T-cell (primary cell): ENCODE measurements around the gene CCBE1. TPM values are rescaled to one million over a fixed set of nuclear protein-coding genes. Genes with fewer than 3 reads are reported as not detected.

Experiments used
- ATAC-seq, 4 experiments: fragments of 200-7000 bp in 3 of 4; fragments of 150-1000 bp in 1 of 4; cut with Tn5 transposase; replicated peaks in 1 of 4; 1 replicate in 3 of 4; 2 replicates in 1 of 4; pipeline ENCODE4 v1.10.0; 2021; ENCODE audit warnings: moderate library complexity in 3 of 4, mild to moderate bottlenecking in 2 of 4, moderate number of reproducible peaks in 1 of 4
- CTCF ChIA-PET, 2 donors: fragments of 300-600 bp; sonication (Branson Sonifier 250); formaldehyde crosslinking; loops; one replicate each; lab custom pipeline; 2022; ENCODE audit warnings: antibody characterized with exemption in 2 of 2; lab: Charles Lee
- POLR2A ChIA-PET, 2 donors: fragments of 300-600 bp; sonication (Branson Sonifier 250); formaldehyde crosslinking; loops; one replicate each; lab custom pipeline; 2022; ENCODE audit warnings: antibody characterized with exemption in 2 of 2; lab: Charles Lee
- DNase-seq, 35 experiments: peaks; one replicate each; pipeline versions ENCODE4 v3.0.0 to v3.0.0-alpha.2; 2013 to 2023
- H3K27ac ChIP-seq: one replicate; pipeline ENCODE4 v1.5.1; 2013; ENCODE audit warnings: low read length
- H3K27me3 ChIP-seq, 2 experiments: replicated peaks in 1 of 2; 1 replicate in 1 of 2; 2 replicates in 1 of 2; pipeline versions ENCODE4 v1.6.1 to v1.7.0; 2013; ENCODE audit warnings: low read length in 1 of 2, mixed read lengths in 1 of 2; ENCODE audit not compliant: control insufficient read depth in 2 of 2, insufficient read depth in 2 of 2; ENCODE audit errors: extremely low read depth in 1 of 2
- H3K36me3 ChIP-seq, 2 donors: 1 replicate in 1 of 2; 2 replicates in 1 of 2; pipeline versions ENCODE4 v1.6.1 to v1.7.0; 2013; ENCODE audit warnings: low read length in 1 of 2; ENCODE audit not compliant: control insufficient read depth in 2 of 2, insufficient read depth in 1 of 2; ENCODE audit errors: extremely low read depth in 1 of 2
- H3K4me1 ChIP-seq, 2 experiments: 1 replicate in 1 of 2; 2 replicates in 1 of 2; pipeline versions ENCODE4 v1.6.1 to v1.7.0; 2013; ENCODE audit warnings: low read length in 2 of 2, mixed read lengths in 1 of 2; ENCODE audit not compliant: insufficient read depth in 2 of 2, control insufficient read depth in 1 of 2; ENCODE audit errors: extremely low read depth in 1 of 2
- H3K4me3 ChIP-seq, 2 donors: 1 replicate in 1 of 2; 2 replicates in 1 of 2; pipeline versions ENCODE4 v1.5.1 to v1.7.0; 2013; ENCODE audit warnings: mild to moderate bottlenecking in 2 of 2, low read length in 1 of 2, moderate library complexity in 1 of 2; ENCODE audit not compliant: control insufficient read depth in 1 of 2; ENCODE audit errors: extremely low read depth in 1 of 2
- H3K9me3 ChIP-seq: 2 replicates; pipeline ENCODE4 v1.7.0; 2013
- H3K27ac Mint-ChIP-seq, 2 donors: one replicate each; pipeline ENCODE4 v1.8.0; 2020 to 2021; ENCODE audit warnings: mild to moderate bottlenecking in 2 of 2, mixed read lengths in 2 of 2
- H3K27me3 Mint-ChIP-seq, 2 donors: one replicate each; pipeline ENCODE4 v1.8.0; 2021 to 2022; ENCODE audit warnings: mixed read lengths in 2 of 2
- H3K36me3 Mint-ChIP-seq: one replicate; pipeline ENCODE4 v1.8.0; 2021; ENCODE audit warnings: mixed read lengths
- H3K4me1 Mint-ChIP-seq, 3 donors: one replicate each; pipeline ENCODE4 v1.8.0; 2020 to 2022; ENCODE audit warnings: mixed read lengths in 3 of 3, mild to moderate bottlenecking in 1 of 3
- H3K4me3 Mint-ChIP-seq, 3 donors: one replicate each; pipeline ENCODE4 v1.8.0; 2020 to 2022; ENCODE audit warnings: mild to moderate bottlenecking in 3 of 3, mixed read lengths in 3 of 3, moderate library complexity in 3 of 3
- H3K9me3 Mint-ChIP-seq, 3 donors: one replicate each; pipeline ENCODE4 v1.8.0; 2020 to 2022; ENCODE audit warnings: mixed read lengths in 3 of 3
- WGBS: methylation state at CpG from one replicate; pipeline ENCODE4 v1.1.5; 2013; ENCODE audit warnings: missing lambda C conversion rate; ENCODE audit not compliant: insufficient coverage; 5-methylcytosine and 5-hydroxymethylcytosine counted together
- total RNA-seq, 35 experiments: library from RNA in 6 of 35; stranded (reverse) in 6 of 35; fragments of 120-200 nt in 1 of 35; gene quantifications; one replicate each; pipeline versions ENCODE4 v1.2.1 to v1.2.4 and lab custom pipeline; 2013 to 2026

CCBE1 gene
- total RNA-seq, 5 donors from 2014 or later (not counting 1 experiment from before 2014, with no cell fraction given): 0.07 to 0.32 (median 0.29) TPM; not detected in 2

DNA sequence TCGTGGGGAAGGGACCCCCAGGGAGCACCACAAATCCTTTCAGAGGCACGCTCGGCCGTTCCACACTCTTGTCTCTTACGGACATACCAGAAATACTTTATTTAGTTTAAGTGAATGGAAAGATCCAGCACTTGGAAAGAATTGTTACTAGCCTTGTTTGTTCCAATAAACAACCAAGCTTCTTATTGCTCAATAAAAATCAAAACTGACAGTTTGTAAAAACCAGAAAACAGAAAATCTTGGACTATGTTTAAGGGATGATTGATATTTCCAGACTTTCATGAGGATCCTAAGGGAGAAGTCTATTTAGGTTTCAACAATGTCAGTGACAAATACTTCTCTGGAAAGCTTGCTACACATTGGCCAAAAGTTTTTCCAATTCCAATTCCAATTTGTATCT lies 31.6 kb upstream of the CCBE1 start:
- no CpG with 5 or more reads among the region's 5 CpGs for WGBS
- ChIA-PET POLR2A (no interaction called here), CTCF (no interaction called here)
- Mint-ChIP-seq H3K4me1 (no peaks in the 10 kb centered on the region), H3K4me3 (no peak overlapping the region), H3K36me3 (no peaks in the 10 kb centered on the region), H3K9me3 (no peaks in the 10 kb centered on the region), H3K27ac (no peak overlapping the region), H3K27me3 (peaks cover 3 to 9% of the 10 kb centered on the region in 2 donors)
- no peak overlapping the region for H3K27ac ChIP-seq
- no peaks in the 10 kb centered on the region for H3K9me3 ChIP-seq
- no peaks in the 10 kb centered on the region for H3K4me1 ChIP-seq
- H3K4me3 ChIP-seq: no peak overlapping the region
- DNase-seq (no peak), ATAC-seq (no peak)
- H3K27me3 ChIP-seq: no peaks in the 10 kb centered on the region
- H3K36me3 ChIP-seq: no peaks in the 10 kb centered on the region

GRCh38 chr18:59725142-59725541 lies 27.9 kb upstream of the CCBE1 start:
- no peaks in the 10 kb centered on the region for H3K9me3 ChIP-seq
- H3K27me3 ChIP-seq: no peaks in the 10 kb centered on the region
- no peak overlapping the region for H3K27ac Mint-ChIP-seq
- no peaks in the 10 kb centered on the region for H3K36me3 Mint-ChIP-seq
- no peak overlapping the region for H3K27ac ChIP-seq
- peaks cover 3 to 9% of the 10 kb centered on the region in 2 donors for H3K27me3 Mint-ChIP-seq
- ATAC-seq (no peak), DNase-seq (no peak)
- H3K4me1 ChIP-seq: no peaks in the 10 kb centered on the region
- no peak overlapping the region for H3K4me3 Mint-ChIP-seq
- H3K4me1 Mint-ChIP-seq: no peaks in the 10 kb centered on the region
- ChIA-PET POLR2A (no interaction called here), CTCF (interaction anchor here in 1 of 2 donors (0.6 kb wide), 1 partner anchor 498 kb away, joined by 4 read pairs; no protein-coding TSS in a partner anchor)
- no peaks in the 10 kb centered on the region for H3K36me3 ChIP-seq
- H3K9me3 Mint-ChIP-seq: no peaks in the 10 kb centered on the region
- no peak overlapping the region for H3K4me3 ChIP-seq

GRCh38 chr18:59724103-59724502 lies 26.9 kb upstream of the CCBE1 start:
- DNase-seq (no peak), ATAC-seq (no peak)
- Mint-ChIP-seq H3K9me3 (no peaks in the 10 kb centered on the region), H3K36me3 (no peaks in the 10 kb centered on the region), H3K4me1 (no peaks in the 10 kb centered on the region), H3K4me3 (no peak overlapping the region), H3K27me3 (peaks cover 3 to 14% of the 10 kb centered on the region in 2 donors), H3K27ac (no peak overlapping the region)
- no peak overlapping the region for H3K27ac ChIP-seq
- H3K9me3 ChIP-seq: no peaks in the 10 kb centered on the region
- 60% methylated on average over 1 of the region's 2 CpGs for WGBS
- CTCF ChIA-PET: no interaction called here
- H3K36me3 ChIP-seq: no peaks in the 10 kb centered on the region
- POLR2A ChIA-PET: no interaction called here
- H3K4me1 ChIP-seq: no peaks in the 10 kb centered on the region
- no peaks in the 10 kb centered on the region for H3K27me3 ChIP-seq
- H3K4me3 ChIP-seq: no peak overlapping the region

GRCh38 chr18:59721931-59722330 lies 24.7 kb upstream of the CCBE1 start:
- Mint-ChIP-seq H3K9me3 (no peaks in the 10 kb centered on the region), H3K27me3 (peaks cover 2 to 14% of the 10 kb centered on the region in 2 donors), H3K4me1 (no peaks in the 10 kb centered on the region), H3K27ac (no peak overlapping the region), H3K36me3 (no peaks in the 10 kb centered on the region), H3K4me3 (no peak overlapping the region)
- ChIA-PET POLR2A (no interaction called here), CTCF (no interaction called here)
- 90% methylated on average over 2 of the region's 2 CpGs for WGBS
- ATAC-seq (no peak), DNase-seq (no peak)
- H3K27me3 ChIP-seq: no peaks in the 10 kb centered on the region
- no peaks in the 10 kb centered on the region for H3K4me1 ChIP-seq
- no peak overlapping the region for H3K4me3 ChIP-seq
- no peak overlapping the region for H3K27ac ChIP-seq
- no peaks in the 10 kb centered on the region for H3K36me3 ChIP-seq
- H3K9me3 ChIP-seq: no peaks in the 10 kb centered on the region

DNA sequence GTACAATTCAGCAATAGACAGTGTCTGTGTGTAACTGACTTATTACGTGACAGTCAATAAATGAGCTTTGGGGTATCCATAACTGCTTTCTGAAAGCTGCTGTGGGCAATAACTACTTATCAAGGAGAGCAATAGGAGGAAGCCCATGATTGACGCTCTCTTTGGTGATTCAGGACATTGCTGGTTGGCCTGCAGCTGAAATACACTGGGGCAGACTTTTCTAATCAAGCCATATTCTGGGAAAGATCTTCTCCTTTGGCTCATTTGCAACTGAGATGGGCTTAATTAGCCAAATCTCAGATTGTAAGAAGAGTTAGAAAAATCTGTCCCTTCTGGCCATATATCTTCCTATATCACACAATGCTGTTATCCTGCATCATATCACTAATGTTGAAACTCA lies 24.0 kb upstream of the CCBE1 start:
- no peak overlapping the region for H3K27ac ChIP-seq
- no peak overlapping the region for H3K4me3 ChIP-seq
- ATAC-seq (no peak), DNase-seq (no peak)
- Mint-ChIP-seq H3K4me3 (no peak overlapping the region), H3K27me3 (peaks cover 2 to 14% of the 10 kb centered on the region in 2 donors), H3K4me1 (no peaks in the 10 kb centered on the region), H3K9me3 (no peaks in the 10 kb centered on the region), H3K27ac (no peak overlapping the region), H3K36me3 (no peaks in the 10 kb centered on the region)
- CTCF ChIA-PET: no interaction called here
- POLR2A ChIA-PET: no interaction called here
- H3K36me3 ChIP-seq: no peaks in the 10 kb centered on the region
- 90% methylated on average over 1 of the region's 2 CpGs for WGBS
- no peaks in the 10 kb centered on the region for H3K9me3 ChIP-seq
- H3K27me3 ChIP-seq: no peaks in the 10 kb centered on the region
- H3K4me1 ChIP-seq: no peaks in the 10 kb centered on the region

GRCh38 chr18:59719544-59720181 lies 22.4 kb upstream of the CCBE1 start:
- no peaks in the 10 kb centered on the region for H3K4me1 ChIP-seq
- Mint-ChIP-seq H3K27ac (no peak overlapping the region), H3K27me3 (peaks cover 2 to 12% of the 10 kb centered on the region in 2 donors), H3K9me3 (no peaks in the 10 kb centered on the region), H3K4me3 (no peak overlapping the region), H3K4me1 (no peaks in the 10 kb centered on the region), H3K36me3 (no peaks in the 10 kb centered on the region)
- H3K36me3 ChIP-seq: no peaks in the 10 kb centered on the region
- POLR2A ChIA-PET: no interaction called here
- DNase-seq (no peak), ATAC-seq (no peak)
- H3K27ac ChIP-seq: no peak overlapping the region
- no CpG with 5 or more reads among the region's 3 CpGs for WGBS
- no peaks in the 10 kb centered on the region for H3K9me3 ChIP-seq
- H3K4me3 ChIP-seq: no peak overlapping the region
- CTCF ChIA-PET: no interaction called here
- peaks cover 0 to 6% of the 10 kb centered on the region in 2 experiments for H3K27me3 ChIP-seq
